DMS 273 (cell line): ENCODE results near the gene PCDHGB7.
"Not testable (repeated sequence)": the region's sequence is repeated elsewhere in the genome, so short reads cannot be mapped to it uniquely, and the experiment has no call there.

ENCODE experiments used
- DNase-seq: peaks from one replicate; lab custom pipeline; 2025; ENCODE audit not compliant: unreplicated experiment; lab: John Stamatoyannopoulos, UW

PCDHGB7 gene

GRCh38 chr5:141417494-141418172, at the start of gene PCDHGB7:
TSS of gene PCDHGB7 (plus strand) at chr5:141417677. CDS start at chr5:141417860, 183 bp downstream.
- peak; percentile 25 for DNase-seq

GRCh38 chr5:141369994-141370848, 47.3 kb upstream of the PCDHGB7 start, which contains the start of gene PCDHGB3:
TSS of gene PCDHGB3 (plus strand) at chr5:141370242. CDS start at chr5:141370395, 153 bp downstream.
- DNase-seq = no peak

- DNase-seq = no peak
Observed at GRCh38 chr5:141371572-141372475, 45.7 kb upstream of the PCDHGB7 start.

DNA sequence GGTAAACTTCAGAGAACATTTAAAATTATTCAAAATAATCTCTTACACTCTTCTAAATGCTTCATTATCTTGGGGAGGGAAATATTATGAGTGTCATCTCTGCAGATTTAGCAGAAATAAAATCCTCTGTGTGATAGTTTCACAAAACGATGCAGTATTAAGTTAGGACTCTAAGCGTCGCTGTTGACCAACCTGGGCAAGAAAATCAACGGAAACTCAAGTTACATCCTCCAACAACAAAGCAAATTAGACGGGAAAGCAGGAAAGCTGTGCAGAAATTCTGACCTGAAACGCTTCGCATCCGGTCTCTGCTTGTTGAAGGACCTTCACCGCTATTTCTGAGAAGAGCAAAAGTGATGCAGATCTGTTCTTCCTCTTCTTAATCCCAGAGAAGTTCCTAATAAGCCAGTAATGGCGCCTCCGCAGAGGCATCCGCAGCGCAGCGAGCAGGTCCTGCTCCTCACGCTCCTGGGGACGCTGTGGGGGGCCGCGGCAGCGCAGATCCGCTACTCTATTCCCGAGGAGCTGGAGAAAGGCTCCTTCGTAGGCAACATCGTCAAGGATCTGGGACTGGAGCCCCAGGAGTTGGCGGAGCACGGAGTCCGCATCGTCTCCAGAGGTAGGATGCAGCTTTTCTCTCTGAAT, 43.7 kb upstream of the PCDHGB7 start, which contains the start of gene PCDHGA6:
Gene PCDHGA6, plus strand, starts transcription at position 219 of the 645 bp plus-strand sequence. Its CDS starts 193 bp downstream, at position 412.
- DNase-seq = no peak

DNA sequence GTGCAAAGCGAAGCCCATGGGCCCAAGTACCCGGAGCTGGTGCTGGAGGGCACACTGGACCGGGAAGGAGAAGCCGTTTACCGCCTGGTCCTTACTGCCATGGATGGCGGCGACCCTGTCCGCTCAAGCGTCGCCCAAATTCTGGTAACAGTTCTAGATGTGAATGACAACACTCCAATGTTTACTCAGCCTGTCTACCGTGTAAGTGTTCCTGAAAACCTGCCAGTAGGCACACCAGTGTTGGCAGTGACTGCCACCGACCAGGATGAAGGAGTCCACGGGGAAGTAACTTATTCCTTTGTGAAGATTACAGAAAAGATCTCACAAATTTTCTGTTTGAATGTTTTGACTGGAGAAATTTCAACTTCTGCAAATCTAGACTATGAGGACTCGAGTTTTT, 42.9 kb upstream of the PCDHGB7 start:
- DNase-seq = no peak

- DNase-seq = not testable (repeated sequence)
Observed at GRCh38 chr5:141375444-141376155, 41.9 kb upstream of the PCDHGB7 start.

DNA sequence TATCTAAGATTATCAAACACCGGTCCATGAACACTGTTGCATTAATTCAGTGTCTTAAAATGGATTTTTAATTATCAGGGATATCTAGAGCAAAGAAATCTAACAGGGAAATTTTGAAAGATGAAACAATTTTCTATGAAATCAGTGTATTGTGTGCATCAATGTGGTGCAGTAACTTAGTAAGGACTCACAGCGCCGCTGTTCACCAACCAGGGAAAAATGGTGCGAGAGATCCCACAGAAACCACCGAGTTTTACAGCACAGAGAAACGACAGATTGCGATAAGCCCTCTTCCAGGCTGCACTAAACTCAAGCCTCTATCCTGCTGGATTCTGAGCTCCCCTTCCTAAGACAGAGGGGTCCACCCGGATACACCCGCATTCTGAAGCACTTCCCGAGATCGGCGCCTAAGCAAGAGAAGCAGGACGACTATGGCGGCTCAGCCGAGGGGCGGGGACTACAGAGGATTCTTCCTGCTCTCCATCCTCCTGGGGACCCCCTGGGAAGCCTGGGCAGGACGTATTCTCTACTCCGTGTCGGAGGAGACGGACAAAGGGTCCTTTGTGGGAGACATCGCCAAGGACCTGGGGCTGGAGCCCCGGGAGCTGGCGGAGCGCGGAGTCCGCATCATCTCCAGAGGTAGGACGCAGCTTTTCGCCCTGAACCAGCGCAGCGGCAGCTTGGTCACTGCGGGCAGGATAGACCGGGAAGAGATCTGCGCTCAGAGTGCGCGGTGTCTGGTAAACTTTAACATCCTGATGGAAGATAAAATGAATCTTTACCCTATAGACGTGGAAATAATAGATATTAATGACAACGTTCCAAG, 34.8 kb upstream of the PCDHGB7 start, which contains the start of gene PCDHGA7:
Gene PCDHGA7, plus strand, starts transcription at position 274 of the 826 bp plus-strand sequence. Its CDS starts 158 bp downstream, at position 432.
- DNase-seq = no peak

- no peak for DNase-seq
Observed at GRCh38 chr5:141383345-141383744, 34.1 kb upstream of the PCDHGB7 start.

DNA sequence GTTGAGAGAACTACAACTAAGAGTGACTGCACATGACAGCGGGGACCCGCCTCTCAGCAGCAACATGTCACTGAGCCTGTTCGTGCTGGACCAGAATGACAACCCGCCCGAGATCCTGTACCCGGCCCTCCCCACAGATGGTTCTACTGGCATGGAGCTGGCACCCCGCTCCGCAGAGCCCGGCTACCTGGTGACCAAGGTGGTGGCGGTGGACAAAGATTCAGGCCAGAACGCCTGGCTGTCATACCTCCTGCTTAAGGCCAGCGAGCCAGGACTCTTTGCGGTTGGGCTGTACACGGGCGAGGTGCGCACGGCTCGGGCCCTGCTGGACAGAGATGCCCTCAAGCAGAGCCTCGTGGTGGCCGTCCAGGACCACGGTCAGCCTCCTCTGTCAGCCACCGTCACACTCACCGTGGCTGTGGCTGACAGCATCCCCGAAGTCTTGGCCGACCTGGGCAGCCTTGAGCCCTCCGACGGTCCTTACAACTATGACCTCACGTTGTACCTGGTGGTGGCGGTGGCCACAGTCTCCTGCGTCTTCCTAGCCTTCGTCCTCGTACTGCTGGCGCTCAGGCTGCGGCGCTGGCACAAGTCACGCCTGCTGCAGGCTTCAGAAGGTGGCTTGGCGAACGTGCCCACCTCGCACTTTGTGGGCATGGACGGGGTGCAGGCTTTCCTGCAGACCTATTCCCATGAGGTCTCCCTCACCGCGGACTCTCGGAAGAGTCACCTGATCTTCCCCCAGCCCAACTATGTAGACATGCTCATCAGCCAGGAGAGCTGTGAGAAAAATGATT, 32.8 kb upstream of the PCDHGB7 start:
- DNase-seq = no peak

GRCh38 chr5:141387557-141388311, 29.7 kb upstream of the PCDHGB7 start, which contains the start of gene PCDHGB4:
TSS of gene PCDHGB4 (plus strand) at chr5:141387698. CDS start at chr5:141387885, 187 bp downstream.
- DNase-seq = not testable (repeated sequence)

- DNase-seq = no peak
Observed at GRCh38 chr5:141388661-141389060, 28.8 kb upstream of the PCDHGB7 start.

DNA sequence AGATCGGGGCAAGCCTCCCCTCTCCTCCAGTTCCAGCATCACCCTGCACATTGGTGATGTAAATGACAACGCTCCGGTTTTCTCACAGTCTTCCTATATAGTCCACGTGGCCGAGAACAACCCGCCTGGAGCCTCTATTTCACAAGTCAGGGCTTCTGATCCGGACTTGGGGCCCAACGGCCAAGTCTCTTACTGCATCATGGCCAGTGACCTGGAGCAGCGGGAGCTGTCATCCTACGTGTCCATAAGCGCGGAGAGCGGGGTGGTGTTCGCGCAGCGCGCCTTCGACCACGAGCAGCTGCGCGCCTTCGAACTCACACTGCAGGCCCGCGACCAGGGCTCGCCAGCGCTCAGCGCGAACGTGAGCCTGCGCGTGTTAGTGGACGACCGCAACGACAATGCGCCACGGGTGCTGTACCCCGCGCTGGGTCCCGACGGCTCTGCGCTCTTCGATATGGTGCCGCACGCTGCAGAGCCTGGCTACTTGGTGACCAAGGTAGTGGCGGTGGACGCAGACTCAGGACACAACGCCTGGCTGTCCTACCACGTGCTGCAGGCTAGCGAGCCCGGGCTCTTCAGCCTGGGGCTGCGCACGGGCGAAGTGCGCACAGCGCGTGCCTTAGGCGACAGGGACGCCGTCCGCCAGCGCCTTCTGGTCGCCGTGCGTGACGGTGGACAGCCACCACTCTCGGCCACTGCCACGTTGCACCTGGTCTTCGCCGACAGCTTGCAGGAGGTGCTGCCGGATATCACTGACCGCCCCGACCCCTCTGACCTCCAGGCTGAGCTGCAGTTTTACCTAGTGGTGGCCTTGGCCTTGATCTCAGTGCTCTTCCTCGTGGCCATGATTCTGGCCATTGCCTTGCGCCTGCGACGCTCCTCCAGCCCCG, 28.1 kb upstream of the PCDHGB7 start:
- no peak for DNase-seq

GRCh38 chr5:141392429-141393198, 24.9 kb upstream of the PCDHGB7 start, which contains the start of gene PCDHGA8:
TSS of gene PCDHGA8 (plus strand) at chr5:141392633. CDS start at chr5:141392814, 181 bp downstream.
- DNase-seq = peak; percentile 46

- DNase-seq = no peak
Observed at GRCh38 chr5:141393267-141393666, 24.2 kb upstream of the PCDHGB7 start.
